HG03571 (cell line): ENCODE data around the gene HDC.

Source experiments
- ATAC-seq: cut with Tn5 transposase; IDR thresholded peaks from one replicate; pipeline ENCODE4 v1.9.1; 2021; ENCODE audit not compliant: unreplicated experiment

HDC gene

GRCh38 chr15:50265620-50266019 lies at the start of gene HDC:
TSS of gene HDC (minus strand) at chr15:50265726. CDS start at chr15:50265623, 103 bp downstream.
- no peak for ATAC-seq

GRCh38 chr15:50312636-50313035 lies 47.1 kb upstream of the HDC start:
- ATAC-seq = no peak

GRCh38 chr15:50307799-50308198 lies 42.3 kb upstream of the HDC start:
- no peak for ATAC-seq

- no peak for ATAC-seq
These were observed 39.3 kb upstream of the HDC start for GRCh38 chr15:50304836-50305235.

GRCh38 chr15:50302581-50302980 lies 37.1 kb upstream of the HDC start:
- no peak for ATAC-seq

- ATAC-seq = no peak
These were observed 32.8 kb upstream of the HDC start for GRCh38 chr15:50298340-50298739.

GRCh38 chr15:50295966-50296365 lies 30.4 kb upstream of the HDC start:
- no peak for ATAC-seq

- no peak for ATAC-seq
These were observed 24.2 kb upstream of the HDC start for GRCh38 chr15:50289749-50290148.

GRCh38 chr15:50287324-50288116 lies 22.0 kb upstream of the HDC start:
- no peak for ATAC-seq

GRCh38 chr15:50281427-50281826 lies 15.9 kb upstream of the HDC start:
- ATAC-seq = no peak

- no peak for ATAC-seq
These were observed 14.7 kb upstream of the HDC start for GRCh38 chr15:50280271-50280670.

- ATAC-seq = no peak
These were observed 13.0 kb upstream of the HDC start for GRCh38 chr15:50278496-50278895.

GRCh38 chr15:50277370-50277769 lies 11.8 kb upstream of the HDC start:
- no peak for ATAC-seq

GRCh38 chr15:50275908-50276307 lies 10.4 kb upstream of the HDC start:
- ATAC-seq = no peak

GRCh38 chr15:50275091-50275490 lies 9.6 kb upstream of the HDC start:
- no peak for ATAC-seq

- ATAC-seq = no peak
These were observed 2.1 kb upstream of the HDC start for GRCh38 chr15:50267577-50267976.

- no peak for ATAC-seq
These were observed 3.0 kb downstream of the HDC start for GRCh38 chr15:50262533-50262932.

GRCh38 chr15:50261981-50262380 lies 3.5 kb downstream of the HDC start:
- ATAC-seq = no peak

GRCh38 chr15:50260969-50261496 lies 4.5 kb downstream of the HDC start:
- ATAC-seq = no peak

GRCh38 chr15:50259276-50259675 lies 6.2 kb downstream of the HDC start:
- ATAC-seq = no peak

- ATAC-seq = no peak
These were observed 7.6 kb downstream of the HDC start for GRCh38 chr15:50257924-50258323.

- no peak for ATAC-seq
These were observed 8.2 kb downstream of the HDC start for GRCh38 chr15:50257332-50257731.
